HG03039 (cell line): ENCODE measurements around the gene ARFGEF2.
"Not testable (repeated sequence)": the region's sequence is repeated elsewhere in the genome, so short reads cannot be mapped to it uniquely, and the experiment has no call there.

Experiments used
- ATAC-seq: cut with Tn5 transposase; IDR thresholded peaks from one replicate; pipeline ENCODE4 v1.9.1; 2021; ENCODE audit warnings: mild to moderate bottlenecking, moderate library complexity; ENCODE audit not compliant: unreplicated experiment

Gene ARFGEF2

GRCh38 chr20:48984575-48985219, 63.2 kb downstream of the ARFGEF2 start:
- ATAC-seq = no peak

GRCh38 chr20:48986899-48987298, 65.4 kb downstream of the ARFGEF2 start:
- no peak for ATAC-seq

- no peak for ATAC-seq
Observed at GRCh38 chr20:48990467-48990866, 69.0 kb downstream of the ARFGEF2 start.

- no peak for ATAC-seq
Observed at GRCh38 chr20:48995589-48995988, 74.1 kb downstream of the ARFGEF2 start.

- ATAC-seq = no peak
Observed at GRCh38 chr20:48999890-49000870, 78.7 kb downstream of the ARFGEF2 start.

- ATAC-seq = no peak
Observed at GRCh38 chr20:49001741-49002140, 80.2 kb downstream of the ARFGEF2 start.

- ATAC-seq = no peak
Observed at GRCh38 chr20:49006446-49006980, 85.0 kb downstream of the ARFGEF2 start.

GRCh38 chr20:49009899-49010631, 88.6 kb downstream of the ARFGEF2 start:
- ATAC-seq = no peak

GRCh38 chr20:49024220-49024619, 102.7 kb downstream of the ARFGEF2 start:
- no peak for ATAC-seq

- ATAC-seq = not testable (repeated sequence)
Observed at GRCh38 chr20:49028177-49028576, 106.7 kb downstream of the ARFGEF2 start.

GRCh38 chr20:49028684-49029083, 107.2 kb downstream of the ARFGEF2 start:
- no peak for ATAC-seq

GRCh38 chr20:49029203-49029602, 107.7 kb downstream of the ARFGEF2 start:
- ATAC-seq = no peak

- ATAC-seq = no peak
Observed at GRCh38 chr20:49030954-49031619, 109.6 kb downstream of the ARFGEF2 start.

- ATAC-seq = no peak
Observed at GRCh38 chr20:49032455-49032854, 110.9 kb downstream of the ARFGEF2 start.

GRCh38 chr20:49034070-49034732, 112.7 kb downstream of the ARFGEF2 start:
- ATAC-seq = no peak

- no peak for ATAC-seq
Observed at GRCh38 chr20:49037962-49038387, 116.5 kb downstream of the ARFGEF2 start.

GRCh38 chr20:49039854-49040253, 118.3 kb downstream of the ARFGEF2 start:
- no peak for ATAC-seq

GRCh38 chr20:49043000-49043399, 121.5 kb downstream of the ARFGEF2 start:
- no peak for ATAC-seq

- peak; percentile 2 for ATAC-seq
Observed at GRCh38 chr20:49045440-49046086, 124.1 kb downstream of the ARFGEF2 start.
